HG02852 (cell line): ENCODE measurements around the gene RNF7.
"Not testable (repeated sequence)": the region's sequence is repeated elsewhere in the genome, so short reads cannot be mapped to it uniquely, and the experiment has no call there.

Experiments
- ATAC-seq: cut with Tn5 transposase; IDR thresholded peaks from one replicate; pipeline ENCODE4 v1.9.1; 2021; ENCODE audit warnings: mild to moderate bottlenecking, moderate library complexity; ENCODE audit not compliant: unreplicated experiment

The RNF7 gene

GRCh38 chr3:141735176-141735575 lies 2.9 kb upstream of the RNF7 start:
- ATAC-seq = no peak

GRCh38 chr3:141735770-141736465 lies 2.2 kb upstream of the RNF7 start:
- no peak for ATAC-seq

- ATAC-seq = no peak
Measured at GRCh38 chr3:141737093-141737492, 1.0 kb upstream of the RNF7 start.

GRCh38 chr3:141737678-141738021 lies 448 bp upstream of the RNF7 start:
- no peak for ATAC-seq

- ATAC-seq = no peak
Measured at GRCh38 chr3:141738891-141739363, 829 bp downstream of the RNF7 start.

- ATAC-seq = no peak
Measured at GRCh38 chr3:141739731-141740130, 1.6 kb downstream of the RNF7 start.

GRCh38 chr3:141740349-141740748 lies 2.3 kb downstream of the RNF7 start:
- ATAC-seq = no peak

GRCh38 chr3:141743305-141743704 lies 5.2 kb downstream of the RNF7 start:
- ATAC-seq = no peak

- ATAC-seq = no peak
Measured at GRCh38 chr3:141746962-141747361, 8.9 kb downstream of the RNF7 start.

- no peak for ATAC-seq
Measured at GRCh38 chr3:141753399-141753798, 15.3 kb downstream of the RNF7 start.

- no peak for ATAC-seq
Measured at GRCh38 chr3:141754032-141754431, 15.9 kb downstream of the RNF7 start.

GRCh38 chr3:141762552-141762951 lies 24.5 kb downstream of the RNF7 start:
- not testable (repeated sequence) for ATAC-seq

GRCh38 chr3:141763088-141763750 lies 25.1 kb downstream of the RNF7 start, which contains the start of gene GRK7:
Gene GRK7 (plus strand): TSS chr3:141763408. CDS start chr3:141778285, 14,877 bp downstream.
- ATAC-seq = no peak

- no peak for ATAC-seq
Measured at GRCh38 chr3:141764045-141764444, 25.9 kb downstream of the RNF7 start.

GRCh38 chr3:141764465-141764864 lies 26.4 kb downstream of the RNF7 start:
- no peak for ATAC-seq

- no peak for ATAC-seq
Measured at GRCh38 chr3:141764986-141765385, 26.9 kb downstream of the RNF7 start.

GRCh38 chr3:141767066-141767465 lies 29.0 kb downstream of the RNF7 start:
- ATAC-seq = no peak

- ATAC-seq = no peak
Measured at GRCh38 chr3:141769221-141769894, 31.3 kb downstream of the RNF7 start.

- ATAC-seq = no peak
Measured at GRCh38 chr3:141773676-141774075, 35.6 kb downstream of the RNF7 start.

GRCh38 chr3:141776376-141776775 lies 38.3 kb downstream of the RNF7 start:
- ATAC-seq = no peak

- no peak for ATAC-seq
Measured at GRCh38 chr3:141776885-141777284, 38.8 kb downstream of the RNF7 start.
